ENCODE data around the gene YWHAB.
"Not testable (repeated sequence)": the region's sequence is repeated elsewhere in the genome, so short reads cannot be mapped to it uniquely, and the experiment has no call there.

Gene YWHAB

GRCh38 chr20:44856856-44857448 lies 28.6 kb upstream of the YWHAB start:
- CTCF ChIA-PET = interaction anchor here (0.7 to 0.9 kb wide), 2 partner anchors 10 to 437 kb away, joined by 3 read pairs; no protein-coding TSS in a partner anchor
- H3K4me1 Mint-ChIP-seq = peaks cover 15% of the 10 kb centered on the region
- peaks cover 4% of the 10 kb centered on the region for H3K36me3 Mint-ChIP-seq
- H3K9me3 Mint-ChIP-seq = peaks cover 7% of the 10 kb centered on the region
- peaks cover 7% of the 10 kb centered on the region for H3K27me3 Mint-ChIP-seq
- no peak for DNase-seq
- no peak overlapping the region for H3K4me3 Mint-ChIP-seq
- no peak overlapping the region for H3K27ac Mint-ChIP-seq

DNA sequence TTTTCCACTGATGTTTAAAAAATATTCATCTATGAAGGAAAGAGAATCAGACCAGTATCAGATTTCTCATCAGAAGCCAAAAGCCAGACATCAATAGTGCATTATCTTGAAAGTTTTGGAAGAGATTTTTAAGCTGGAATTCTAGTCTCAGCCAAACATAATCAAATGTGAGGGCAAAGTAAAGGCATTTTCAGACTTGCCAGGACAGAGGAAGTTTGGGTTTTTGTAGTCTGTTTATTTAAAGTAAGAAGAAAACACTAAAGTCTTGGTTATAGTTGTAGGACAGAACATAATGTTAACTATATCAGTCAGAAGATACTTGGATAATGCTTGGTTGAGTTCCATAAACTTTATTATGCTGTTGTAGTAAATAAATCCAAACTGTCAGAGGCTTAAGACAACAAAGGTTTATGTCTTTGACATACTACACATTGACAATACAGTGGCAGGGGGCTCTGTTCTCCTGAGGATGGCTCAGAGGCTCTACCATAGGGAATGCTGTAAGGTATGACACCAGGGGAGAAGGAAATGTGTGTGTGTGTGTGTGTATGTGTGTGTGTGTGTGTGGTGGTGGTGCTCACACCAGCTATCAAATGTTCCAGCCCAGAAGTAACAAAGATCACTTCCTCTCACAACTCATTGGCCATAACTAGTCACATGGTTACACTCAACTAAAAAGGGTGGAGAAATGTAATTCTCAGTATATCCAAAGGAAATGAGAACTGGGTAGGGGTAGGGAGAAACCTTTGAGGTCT lies 26.7 kb upstream of the YWHAB start:
- H3K27ac Mint-ChIP-seq = peak overlapping the region; percentile 13
- H3K36me3 Mint-ChIP-seq = peaks cover 4% of the 10 kb centered on the region
- CTCF ChIA-PET = no interaction called here

DNA sequence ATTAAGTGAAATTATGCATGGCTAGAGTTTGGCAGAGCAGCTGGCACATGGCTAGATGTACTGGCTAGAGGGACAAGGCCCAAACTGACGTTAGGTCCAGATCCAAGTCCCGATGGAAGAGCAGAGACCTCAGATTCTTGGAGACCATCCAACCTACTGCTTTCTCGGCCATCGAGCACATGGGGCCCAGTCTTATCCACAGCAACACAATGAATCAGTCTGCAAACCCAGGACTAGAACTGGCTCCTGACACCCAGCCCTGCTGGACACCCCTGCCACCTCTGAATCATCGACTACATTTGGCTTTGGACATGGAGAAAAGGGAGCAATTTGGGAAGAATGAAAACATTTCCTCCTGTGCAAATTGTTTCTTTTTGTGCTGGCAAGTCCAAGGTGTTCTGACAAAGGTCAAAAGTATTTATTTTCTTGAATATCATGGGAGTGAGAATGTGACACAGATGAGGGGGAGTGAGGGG lies 23.9 kb upstream of the YWHAB start:
- Mint-ChIP-seq H3K27me3 (peaks cover 17% of the 10 kb centered on the region), H3K27ac (no peak overlapping the region), H3K9me3 (peaks cover 1% of the 10 kb centered on the region), H3K36me3 (peaks cover 1% of the 10 kb centered on the region), H3K4me1 (peaks cover 13% of the 10 kb centered on the region), H3K4me3 (no peak overlapping the region)
- no peak for DNase-seq
- CTCF ChIA-PET = interaction anchor here (1.2 to 1.9 kb wide), 2 partner anchors 114 to 178 kb away, joined by 3 to 12 read pairs; no protein-coding TSS in a partner anchor

More for the DNA sequence above, 26.7 kb upstream of the YWHAB start:
- DNase-seq = no peak
- no peak overlapping the region for H3K4me3 Mint-ChIP-seq
- H3K27me3 Mint-ChIP-seq = peaks cover 11% of the 10 kb centered on the region
- peaks cover 15% of the 10 kb centered on the region for H3K4me1 Mint-ChIP-seq
- H3K9me3 Mint-ChIP-seq = peaks cover 7% of the 10 kb centered on the region

DNA sequence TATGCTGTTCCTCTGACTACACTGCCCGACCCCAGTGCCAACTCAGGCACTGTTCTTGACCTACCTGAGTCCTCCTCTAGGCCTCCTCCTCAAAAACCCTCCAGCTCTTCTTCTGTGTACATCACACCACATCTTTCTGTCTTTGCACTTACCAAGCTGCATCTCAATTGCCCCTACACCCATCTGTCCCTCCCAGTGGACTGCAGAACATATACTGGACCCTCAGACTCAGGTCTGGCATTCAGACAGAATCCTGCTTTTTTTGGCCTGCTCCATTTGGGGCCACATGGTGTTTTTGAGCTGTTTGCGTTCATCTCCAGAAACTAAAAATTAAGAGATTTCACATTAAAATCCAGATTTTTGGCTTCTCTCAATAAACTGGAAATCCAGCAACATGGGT lies 23.2 kb upstream of the YWHAB start:
- CTCF ChIA-PET = interaction anchor here (1.9 kb wide), 1 partner anchor 115 kb away, joined by 12 read pairs; no protein-coding TSS in a partner anchor
- DNase-seq = no peak
- Mint-ChIP-seq H3K27me3 (peaks cover 20% of the 10 kb centered on the region), H3K36me3 (no peaks in the 10 kb centered on the region), H3K9me3 (no peaks in the 10 kb centered on the region), H3K4me1 (peaks cover 11% of the 10 kb centered on the region), H3K27ac (no peak overlapping the region), H3K4me3 (no peak overlapping the region)

GRCh38 chr20:44863365-44864084 lies 22.0 kb upstream of the YWHAB start:
- not testable (repeated sequence) for H3K4me3 Mint-ChIP-seq, H3K27ac Mint-ChIP-seq, H3K9me3 Mint-ChIP-seq, DNase-seq, H3K36me3 Mint-ChIP-seq
- H3K27me3 Mint-ChIP-seq = peaks cover 30% of the 10 kb centered on the region
- H3K4me1 Mint-ChIP-seq = peaks cover 14% of the 10 kb centered on the region
- CTCF ChIA-PET = interaction anchor here (1.2 to 1.9 kb wide), 2 partner anchors 116 to 178 kb away, joined by 3 to 12 read pairs; no protein-coding TSS in a partner anchor

GRCh38 chr20:44864493-44864892 lies 21.0 kb upstream of the YWHAB start:
- H3K27me3 Mint-ChIP-seq = peaks cover 36% of the 10 kb centered on the region
- DNase-seq, H3K9me3 Mint-ChIP-seq, H3K36me3 Mint-ChIP-seq, CTCF ChIA-PET, H3K4me1 Mint-ChIP-seq, H3K27ac Mint-ChIP-seq, H3K4me3 Mint-ChIP-seq: not testable (repeated sequence)

DNA sequence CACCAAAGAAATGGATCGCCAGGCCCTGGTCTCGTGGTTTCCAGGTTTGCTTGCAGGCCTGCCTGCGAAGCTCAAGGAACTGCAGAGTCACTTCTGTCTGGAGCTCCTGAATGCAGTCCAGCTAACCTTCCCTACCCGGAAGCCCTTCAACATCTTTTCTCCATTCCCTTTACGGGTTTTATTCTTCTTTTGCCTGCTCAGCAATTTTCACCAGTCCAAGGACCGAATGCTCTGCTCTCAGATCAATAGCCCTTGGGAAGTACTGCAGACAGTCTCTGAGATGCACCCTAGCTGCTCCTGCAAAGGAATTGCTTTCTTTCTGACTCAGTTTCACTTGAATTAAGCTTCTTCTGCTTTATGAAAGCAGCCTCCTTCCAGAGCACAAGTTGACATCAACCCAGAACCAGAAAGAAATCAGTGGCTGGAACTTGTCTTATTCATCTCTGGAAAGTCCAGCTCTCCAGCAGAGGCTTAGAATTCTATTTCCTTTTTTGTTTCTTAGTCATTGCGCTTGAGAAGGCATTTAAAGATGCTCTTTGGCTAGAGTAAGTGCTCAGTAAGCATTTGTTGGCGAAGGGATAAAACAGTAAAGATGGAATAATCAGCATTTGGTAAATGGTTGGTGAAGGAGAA lies 18.7 kb upstream of the YWHAB start:
- CTCF ChIA-PET = interaction anchor here (0.8 to 2.4 kb wide), 11 partner anchors 10 to 427 kb away, joined by 3 to 21 read pairs (median 4); partner anchors contain the start of genes CCN5 and KCNK15
- H3K9me3 Mint-ChIP-seq = no peaks in the 10 kb centered on the region
- H3K36me3 Mint-ChIP-seq = no peaks in the 10 kb centered on the region
- H3K4me3 Mint-ChIP-seq = no peak overlapping the region
- no peak overlapping the region for H3K27ac Mint-ChIP-seq
- peaks cover 49% of the 10 kb centered on the region for H3K27me3 Mint-ChIP-seq
- DNase-seq = no peak
- H3K4me1 Mint-ChIP-seq = peaks cover 7% of the 10 kb centered on the region

DNA sequence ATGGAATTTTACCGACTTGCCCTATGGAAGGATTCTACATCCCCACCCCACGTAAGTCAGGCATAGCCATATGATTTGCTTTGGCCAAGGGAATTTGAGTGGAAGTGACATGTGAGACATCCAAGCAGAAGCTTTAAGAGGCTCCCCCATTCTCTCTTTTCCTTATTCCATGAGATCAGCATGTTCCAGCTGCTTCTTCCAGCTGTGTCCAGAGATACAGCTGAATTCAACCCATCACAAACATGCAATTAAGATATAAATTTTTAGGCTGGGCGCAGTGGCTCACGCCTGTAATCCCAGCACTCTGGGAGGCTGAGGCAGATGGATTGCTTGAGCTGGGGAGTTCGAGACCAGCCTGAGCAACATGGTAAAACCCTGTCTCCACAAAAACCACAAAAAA lies 16.0 kb upstream of the YWHAB start:
- no peak overlapping the region for H3K4me3 Mint-ChIP-seq

DNA sequence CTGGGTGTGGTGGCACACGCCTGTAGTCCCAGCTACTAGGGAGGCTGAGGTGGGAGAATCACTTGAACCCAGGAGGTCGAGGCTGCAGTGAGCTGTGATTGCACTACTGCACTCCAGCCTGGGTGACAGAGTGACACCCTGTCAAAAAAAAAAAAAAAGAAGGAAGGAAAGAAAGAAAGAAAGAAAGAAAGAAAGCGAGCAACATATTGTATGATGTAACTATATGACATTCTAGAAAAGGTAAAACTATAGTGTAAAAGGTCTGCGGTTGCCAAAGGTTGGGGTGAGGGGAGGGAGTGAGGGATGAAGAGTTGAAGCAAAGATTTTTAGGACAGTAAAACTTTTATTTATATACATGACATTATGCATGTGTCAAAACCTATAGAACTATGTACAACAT lies 3.1 kb upstream of the YWHAB start:
- CTCF ChIA-PET = interaction anchor here (0.6 kb wide), 1 partner anchor 387 kb away, joined by 5 read pairs; no protein-coding TSS in a partner anchor
- not testable (repeated sequence) for H3K27ac Mint-ChIP-seq, H3K9me3 Mint-ChIP-seq, H3K4me3 Mint-ChIP-seq, DNase-seq, H3K27me3 Mint-ChIP-seq
- Mint-ChIP-seq H3K36me3 (peaks cover 15% of the 10 kb centered on the region), H3K4me1 (peaks cover 20% of the 10 kb centered on the region)

More for the DNA sequence above, 16.0 kb upstream of the YWHAB start:
- H3K9me3 Mint-ChIP-seq = no peaks in the 10 kb centered on the region
- H3K4me1 Mint-ChIP-seq = peaks cover 7% of the 10 kb centered on the region
- peaks cover 49% of the 10 kb centered on the region for H3K27me3 Mint-ChIP-seq
- no peak overlapping the region for H3K27ac Mint-ChIP-seq
- H3K36me3 Mint-ChIP-seq = no peaks in the 10 kb centered on the region
- no peak for DNase-seq
- CTCF ChIA-PET = interaction anchor here (0.9 to 2.3 kb wide), 2 partner anchors 122 to 184 kb away, joined by 3 to 9 read pairs; no protein-coding TSS in a partner anchor

DNA sequence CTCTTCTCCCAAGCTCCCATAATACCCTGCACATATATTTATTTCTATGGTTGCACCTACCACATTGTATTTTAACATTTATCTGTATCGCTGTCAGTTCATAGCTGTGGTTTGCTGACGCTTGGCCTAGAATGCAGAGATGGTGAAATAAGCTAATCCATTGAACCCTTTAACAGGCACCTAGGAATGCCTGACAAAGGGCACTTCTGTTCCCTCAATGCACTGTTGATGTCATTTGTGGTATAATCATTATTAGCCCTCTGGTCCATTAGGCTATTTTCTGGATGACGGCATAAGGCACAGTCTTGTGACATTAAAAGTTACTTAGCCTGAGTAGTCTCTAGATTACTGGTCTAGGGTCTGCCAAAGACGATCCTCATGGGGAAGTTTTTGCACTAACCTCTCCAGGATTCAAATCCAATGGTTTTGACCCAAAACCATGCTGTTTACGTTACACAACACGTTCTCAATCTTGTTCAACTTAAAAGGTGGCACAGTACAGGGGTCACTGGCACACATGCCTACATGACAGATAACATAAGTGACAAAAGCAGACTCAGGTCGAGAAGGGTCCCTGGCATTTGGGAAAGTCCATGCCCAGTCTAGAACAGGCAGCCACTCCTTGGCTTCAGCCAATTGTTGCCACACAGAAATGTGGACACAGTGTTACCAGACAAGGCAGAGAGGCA lies 2.1 kb upstream of the YWHAB start:
- DNase-seq = no peak
- H3K27ac Mint-ChIP-seq = no peak overlapping the region
- H3K9me3 Mint-ChIP-seq = no peaks in the 10 kb centered on the region
- H3K36me3 Mint-ChIP-seq = peaks cover 22% of the 10 kb centered on the region
- H3K27me3 Mint-ChIP-seq = peaks cover 4% of the 10 kb centered on the region
- peaks cover 30% of the 10 kb centered on the region for H3K4me1 Mint-ChIP-seq
- CTCF ChIA-PET = no interaction called here
- peak overlapping the region; percentile 95 for H3K4me3 Mint-ChIP-seq

- Mint-ChIP-seq H3K27me3 (no peaks in the 10 kb centered on the region), H3K4me1 (peaks cover 46% of the 10 kb centered on the region), H3K36me3 (peaks cover 37% of the 10 kb centered on the region), H3K9me3 (no peaks in the 10 kb centered on the region), H3K4me3 (peak overlapping the region; percentile 95), H3K27ac (peak overlapping the region; percentile 89)
- DNase-seq = peak; percentile 28
- CTCF ChIA-PET = interaction anchor here (0.8 kb wide), 1 partner anchor 26 kb away, joined by 4 read pairs; no protein-coding TSS in a partner anchor
Observed at GRCh38 chr20:44884907-44885391, 556 bp upstream of the YWHAB start.

DNA sequence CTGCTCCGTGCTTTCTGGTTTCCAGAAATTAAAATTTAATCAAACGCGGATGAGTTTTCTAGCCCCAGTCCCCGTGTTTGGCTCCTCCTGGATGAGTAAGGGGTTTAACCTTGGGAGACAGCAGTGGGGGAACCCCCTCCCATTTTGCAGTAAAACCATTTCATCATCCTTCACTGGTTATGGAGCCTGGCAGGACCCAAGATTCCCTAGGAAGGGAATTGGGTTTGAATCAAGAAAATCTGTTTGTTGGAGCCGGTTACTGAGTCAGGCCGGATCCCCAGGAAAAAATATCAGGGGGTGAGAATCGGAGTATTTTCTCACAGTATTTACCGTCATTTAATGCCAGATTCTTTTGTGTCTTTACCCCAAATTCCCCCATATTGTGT lies 754 bp downstream of the YWHAB start:
- peak overlapping the region; percentile 95 for H3K4me3 Mint-ChIP-seq
- H3K4me1 Mint-ChIP-seq = peaks cover 54% of the 10 kb centered on the region
- H3K27ac Mint-ChIP-seq = peak overlapping the region; percentile 94
- no peak for DNase-seq
- H3K27me3 Mint-ChIP-seq = no peaks in the 10 kb centered on the region
- peaks cover 43% of the 10 kb centered on the region for H3K36me3 Mint-ChIP-seq
- no peaks in the 10 kb centered on the region for H3K9me3 Mint-ChIP-seq
- CTCF ChIA-PET = no interaction called here

GRCh38 chr20:44886828-44887227 lies 1.3 kb downstream of the YWHAB start:
- no peaks in the 10 kb centered on the region for H3K9me3 Mint-ChIP-seq
- H3K27me3 Mint-ChIP-seq = no peaks in the 10 kb centered on the region
- peak overlapping the region; percentile 95 for H3K4me3 Mint-ChIP-seq
- H3K36me3 Mint-ChIP-seq = peaks cover 49% of the 10 kb centered on the region
- H3K27ac Mint-ChIP-seq = peak overlapping the region; percentile 94
- CTCF ChIA-PET = no interaction called here
- no peak for DNase-seq
- H3K4me1 Mint-ChIP-seq = peaks cover 60% of the 10 kb centered on the region
